K562 (cell line): ENCODE measurements around the gene SCN5A. TPM values are rescaled to one million over a fixed set of nuclear protein-coding genes. Genes with fewer than 3 reads are reported as not detected.

ENCODE experiments used
- ATAC-seq: fragments of 200-7000 bp; cut with Tn5 transposase; 3 replicates; pipeline ENCODE4 v1.9.1; 2020; ENCODE audit warnings: moderate library complexity
- BruUV-seq: library from RNA; stranded (reverse); fragments of 400-500 nt; replicated peaks from 2 replicates; lab custom pipeline; 2021; lab: Mats Ljungman, UMichigan
- CTCF ChIA-PET: fragments of 300-600 bp; formaldehyde crosslinking; extraction: SDS; loops from one replicate; lab custom pipeline; 2021; ENCODE audit warnings: low intra/inter-chr PET ratio; lab: Yijun Ruan, JAX
- POLR2A ChIA-PET: fragments of 300-600, 350-650 bp; sonication (Branson Sonifier 250); formaldehyde crosslinking; extraction: SDS; loops from one replicate; lab custom pipeline; 2021; ENCODE audit warnings: antibody characterized with exemption, inconsistent platforms; lab: Yijun Ruan, JAX
- DNase-seq, 4 experiments: peaks; one replicate each; pipeline versions ENCODE4 v3.0.0 to v3.0.0-alpha.2; 2011 to 2018; ENCODE audit warnings: low spot score in 3 of 4, mixed read lengths in 3 of 4; ENCODE audit errors: extremely low read depth in 1 of 4
- FAIRE-seq: peaks from 2 replicates; lab custom pipeline; 2011; peaks lifted over from hg19 to GRCh38; lab: Jason Lieb, UNC
- H2AFZ ChIP-seq: 2 replicates; pipeline ENCODE4 v1.6.0; 2011; ENCODE audit warnings: low read depth, low read length, control low read depth, inconsistent platforms
- H3K27ac ChIP-seq: fragments of 200-600 bp; 3 replicates; pipeline ENCODE4 v1.8.0; 2011; ENCODE audit warnings: low read depth, mild to moderate bottlenecking, control low read depth, inconsistent platforms, low read length, moderate library complexity, mixed read lengths; ENCODE audit errors: extremely low read depth
- H3K27me3 ChIP-seq, 2 experiments: fragments of 300-600 bp in 1 of 2; 2 replicates in 1 of 2; 3 replicates in 1 of 2; pipeline versions ENCODE4 v1.6.0 to v1.8.0; 2011; ENCODE audit warnings: inconsistent platforms in 2 of 2, low read length in 2 of 2, mild to moderate bottlenecking in 1 of 2, mixed read lengths in 1 of 2, moderate library complexity in 1 of 2; ENCODE audit not compliant: control insufficient read depth in 2 of 2, insufficient read depth in 2 of 2
- H3K36me3 ChIP-seq: fragments of 300-600 bp; 3 replicates; pipeline ENCODE4 v1.8.0; 2011; ENCODE audit warnings: mild to moderate bottlenecking, low read length, inconsistent platforms; ENCODE audit not compliant: control insufficient read depth, insufficient read depth
- H3K4me1 ChIP-seq, 2 experiments: fragments of 200-600 bp in 1 of 2; replicated peaks in 1 of 2; 2 replicates in 1 of 2; 3 replicates in 1 of 2; pipeline versions ENCODE4 v1.5.1 to v1.8.0; 2011; ENCODE audit warnings: inconsistent platforms in 2 of 2, low read length in 2 of 2, mild to moderate bottlenecking in 1 of 2, mixed read lengths in 1 of 2, moderate library complexity in 1 of 2; ENCODE audit not compliant: control insufficient read depth in 2 of 2, insufficient read depth in 2 of 2
- H3K4me2 ChIP-seq: 2 replicates; pipeline ENCODE4 v1.6.1; 2011; ENCODE audit warnings: low read length, control low read depth, inconsistent platforms, mixed read lengths; ENCODE audit not compliant: insufficient read depth
- H3K4me3 ChIP-seq: fragments of 200-600 bp; sonication (generic), shearing (Covaris generic); 2 replicates; pipeline ENCODE4 v1.5.1; 2016; ENCODE audit warnings: control low read depth, inconsistent platforms
- H3K79me2 ChIP-seq: fragments of 200-600 bp; 3 replicates; pipeline ENCODE4 v1.8.0; 2011; ENCODE audit warnings: low read length, inconsistent platforms; ENCODE audit not compliant: control insufficient read depth, insufficient read depth
- H3K9ac ChIP-seq, 2 experiments: 2 replicates each; pipeline versions ENCODE4 v1.6.0 to v1.6.1; 2011; ENCODE audit warnings: low read depth in 2 of 2, low read length in 2 of 2, control low read depth in 1 of 2, inconsistent platforms in 1 of 2, mild to moderate bottlenecking in 1 of 2, mixed read lengths in 1 of 2; ENCODE audit not compliant: insufficient read depth in 1 of 2
- H3K9me1 ChIP-seq: one replicate; pipeline ENCODE4 v1.6.0; 2011; ENCODE audit warnings: inconsistent platforms, mild to moderate bottlenecking, low read length, moderate library complexity; ENCODE audit not compliant: control insufficient read depth, insufficient read depth
- H3K9me3 ChIP-seq: replicated peaks from 2 replicates; pipeline ENCODE4 v1.5.1; 2011; ENCODE audit warnings: low read depth, low read length, inconsistent platforms; ENCODE audit not compliant: control insufficient read depth, insufficient read depth
- H4K20me1 ChIP-seq: replicated peaks from 2 replicates; pipeline ENCODE4 v1.6.1; 2011; ENCODE audit warnings: low read length, inconsistent platforms, mixed read lengths; ENCODE audit not compliant: control insufficient read depth, insufficient read depth
- CSDE1 ChIP-seq, 2 experiments: fragments of 450-650 bp; IDR thresholded peaks; 2 replicates each; pipeline ENCODE4 v1.6.1; 2016; ENCODE audit warnings: mild to moderate bottlenecking in 1 of 2
- FOS ChIP-seq: IDR thresholded peaks from 3 replicates; pipeline ENCODE4 v1.6.1; 2011; ENCODE audit not compliant: insufficient read length; ENCODE audit errors: extremely low read depth
- FOXA3 ChIP-seq, 2 experiments: fragments of 450-650 bp in 1 of 2; sonication (generic) in 1 of 2; formaldehyde crosslinking; IDR thresholded peaks in 1 of 2; conservative IDR thresholded peaks in 1 of 2; 2 replicates each; pipeline versions ENCODE4 v1.4.0 to v1.8.0; 2020 to 2022; ENCODE audit warnings: mild to moderate bottlenecking in 2 of 2, missing genetic modification reagents in 1 of 2
- NFXL1 ChIP-seq: fragments of 450-650 bp; formaldehyde crosslinking; IDR thresholded peaks from 2 replicates; pipeline ENCODE4 v1.4.0; 2021; ENCODE audit warnings: mild to moderate bottlenecking
- POLR2B ChIP-seq: fragments of 450-650 bp; IDR thresholded peaks from 2 replicates; pipeline ENCODE4 v1.6.1; 2018; ENCODE audit warnings: low read depth; ENCODE audit not compliant: partially characterized antibody
- SMAD1 ChIP-seq: fragments of 150-350 bp; IDR thresholded peaks from 2 replicates; pipeline ENCODE4 v1.6.1; 2014; ENCODE audit warnings: low read length, low read depth; ENCODE audit not compliant: partially characterized antibody
- TAF15 ChIP-seq: fragments of 200-400 bp; formaldehyde crosslinking; IDR thresholded peaks from 2 replicates; pipeline ENCODE4 v1.6.1; 2017; ENCODE audit warnings: mild to moderate bottlenecking, low read depth, low read length, moderate library complexity
- ZNF23 ChIP-seq: fragments of 250-450 bp; sonication (Bioruptor Pico); IDR thresholded peaks from 2 replicates; pipeline ENCODE4 v1.4.0; 2020; ENCODE audit warnings: mild to moderate bottlenecking
- ZNF3 ChIP-seq: fragments of 250-450 bp; sonication (Bioruptor Pico); IDR thresholded peaks from 2 replicates; pipeline ENCODE4 v1.5.0; 2021; ENCODE audit warnings: mild to moderate bottlenecking, moderate library complexity
- ZNF445 ChIP-seq: fragments of 250-450 bp; sonication (Bioruptor Pico); IDR thresholded peaks from 2 replicates; pipeline ENCODE4 v1.4.0; 2020; ENCODE audit warnings: low read depth, mild to moderate bottlenecking, moderate library complexity
- ZNF586 ChIP-seq: fragments of 450-650 bp; formaldehyde crosslinking; conservative IDR thresholded peaks from 2 replicates; pipeline ENCODE4 v1.4.0; 2020; ENCODE audit warnings: mild to moderate bottlenecking, moderate library complexity
- WGBS: fragments of 100-300 bp; shearing (Covaris generic); methylation state at CpG from one replicate; pipeline ENCODE4 v1.1.6; 2016; ENCODE audit warnings: low coverage, mixed read lengths; ENCODE audit not compliant: insufficient coverage; ENCODE audit errors: missing lambda C conversion rate; 5-methylcytosine and 5-hydroxymethylcytosine counted together
- in situ Hi-C: fragments of 300-500 bp; cut with MboI; formaldehyde crosslinking; loops from 4 replicates; pipeline ENCODE4 v1.15.0; 2018; ENCODE audit warnings: inconsistent platforms, mixed read lengths
- intact Hi-C: fragments of 100-400 bp; cut with micrococcal nuclease; formaldehyde crosslinking; loops from 2 replicates; pipeline ENCODE4 v1.14.2; 2022
- polyA plus RNA-seq, 8 experiments: library from polyadenylated mRNA; depleted of rRNA in 4 of 8; stranded (reverse) in 5 of 8; unstranded in 3 of 8; fragments of >200 nt; fragmentation: Nextera tagmentation in 2 of 8; fragmentation: Illumina TruSeq in 1 of 8; extraction: Ambion mirVana in 2 of 8; extraction: Trizol in 1 of 8; gene quantifications; 2 replicates each; pipeline versions ENCODE4 v1.2.1 to v1.2.3, GENCODE V29; 2011 to 2014; ENCODE audit warnings: inconsistent platforms in 1 of 8, missing spikeins in 1 of 8
- total RNA-seq, 7 experiments: library from RNA; depleted of rRNA in 6 of 7; stranded (reverse); fragments of >200 nt in 6 of 7; fragmentation: Illumina TruSeq in 2 of 7; extraction: Trizol in 2 of 7; gene quantifications; 2 replicates each; pipeline versions ENCODE4 v1.2.1 to v1.2.3, GENCODE V29; 2011 to 2021; ENCODE audit warnings: low replicate concordance in 1 of 7
- TF ChIP-seq, protein P1 (sequence below): sonication (generic); formaldehyde crosslinking; IDR thresholded peaks from 2 replicates; pipeline ENCODE4 v1.8.1; 2023; ENCODE audit warnings: missing genetic modification reagents, mild to moderate bottlenecking, borderline replicate concordance
- TF ChIP-seq, protein P2 (sequence below), 2 experiments: fragments of 200-800 bp in 1 of 2; sonication (Bioruptor generic) in 1 of 2; sonication (generic) in 1 of 2; formaldehyde crosslinking in 1 of 2; IDR thresholded peaks in 1 of 2; conservative IDR thresholded peaks in 1 of 2; 2 replicates each; pipeline versions ENCODE4 v1.5.0 to v1.6.1; 2016 to 2020; ENCODE audit warnings: missing compliant biosample characterization in 1 of 2, missing genetic modification characterization in 1 of 2, missing genetic modification reagents in 1 of 2

The SCN5A gene
- total and polyA plus RNA-seq, 9 of the 15 experiments (the other 6 are each of a cell fraction or from before 2014, with no cell fraction given), result 0.07 to 1.4 (median 0.21) TPM; not detected in 2

DNA sequence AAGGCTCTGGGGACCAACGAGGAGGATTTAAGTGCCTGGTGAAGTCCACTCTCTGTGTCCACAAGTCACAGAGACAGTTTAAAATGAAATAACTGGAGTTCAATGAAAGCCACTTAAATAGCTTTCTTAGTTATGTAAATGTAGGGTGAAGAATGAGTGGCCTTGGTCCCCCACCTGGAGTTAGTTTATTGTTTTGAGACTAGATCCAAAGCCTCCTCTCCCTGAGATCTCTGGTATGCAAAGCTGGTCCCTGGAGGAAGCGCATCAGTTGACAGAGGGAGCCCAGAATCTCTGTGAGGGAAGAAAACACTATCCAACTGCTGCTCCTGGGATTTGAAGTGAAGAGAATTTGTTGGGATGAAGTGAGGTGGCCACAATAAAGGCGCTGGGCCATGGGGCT lies 112.8 kb downstream of the SCN5A start:
- FAIRE-seq, result no peak
- no peaks in the 10 kb centered on the region for H3K79me2 ChIP-seq
- peaks cover 10 to 11% of the 10 kb centered on the region in 2 experiments for H3K4me1 ChIP-seq
- no peaks in the 10 kb centered on the region for H3K36me3 ChIP-seq
- no peaks in the 10 kb centered on the region for H3K9me3 ChIP-seq
- ChIA-PET CTCF (no interaction called here), POLR2A (interaction anchor here (1.0 kb wide), 1 partner anchor 9 kb away, joined by 3 read pairs; no protein-coding TSS in a partner anchor)
- TF ChIP-seq POLR2B (no peak), SMAD1 (no peak), FOXA3 (CRISPR knock-in tag; conservative IDR thresholded peaks at IDR 0.05 in 1 of 2, IDR thresholded peaks at IDR 0.05 in 1 of 2) (no peak), ZNF3 (CRISPR knock-in tag) (no peak), CSDE1 (IDR thresholded peaks at IDR 0.05) (no peak), NFXL1 (CRISPR knock-in tag) (no peak), ZNF586 (no peak), ZNF23 (CRISPR knock-in tag) (no peak), FOS (no peak), TAF15 (no peak), ZNF445 (no peak)
- TF ChIP-seq, protein P1, sequence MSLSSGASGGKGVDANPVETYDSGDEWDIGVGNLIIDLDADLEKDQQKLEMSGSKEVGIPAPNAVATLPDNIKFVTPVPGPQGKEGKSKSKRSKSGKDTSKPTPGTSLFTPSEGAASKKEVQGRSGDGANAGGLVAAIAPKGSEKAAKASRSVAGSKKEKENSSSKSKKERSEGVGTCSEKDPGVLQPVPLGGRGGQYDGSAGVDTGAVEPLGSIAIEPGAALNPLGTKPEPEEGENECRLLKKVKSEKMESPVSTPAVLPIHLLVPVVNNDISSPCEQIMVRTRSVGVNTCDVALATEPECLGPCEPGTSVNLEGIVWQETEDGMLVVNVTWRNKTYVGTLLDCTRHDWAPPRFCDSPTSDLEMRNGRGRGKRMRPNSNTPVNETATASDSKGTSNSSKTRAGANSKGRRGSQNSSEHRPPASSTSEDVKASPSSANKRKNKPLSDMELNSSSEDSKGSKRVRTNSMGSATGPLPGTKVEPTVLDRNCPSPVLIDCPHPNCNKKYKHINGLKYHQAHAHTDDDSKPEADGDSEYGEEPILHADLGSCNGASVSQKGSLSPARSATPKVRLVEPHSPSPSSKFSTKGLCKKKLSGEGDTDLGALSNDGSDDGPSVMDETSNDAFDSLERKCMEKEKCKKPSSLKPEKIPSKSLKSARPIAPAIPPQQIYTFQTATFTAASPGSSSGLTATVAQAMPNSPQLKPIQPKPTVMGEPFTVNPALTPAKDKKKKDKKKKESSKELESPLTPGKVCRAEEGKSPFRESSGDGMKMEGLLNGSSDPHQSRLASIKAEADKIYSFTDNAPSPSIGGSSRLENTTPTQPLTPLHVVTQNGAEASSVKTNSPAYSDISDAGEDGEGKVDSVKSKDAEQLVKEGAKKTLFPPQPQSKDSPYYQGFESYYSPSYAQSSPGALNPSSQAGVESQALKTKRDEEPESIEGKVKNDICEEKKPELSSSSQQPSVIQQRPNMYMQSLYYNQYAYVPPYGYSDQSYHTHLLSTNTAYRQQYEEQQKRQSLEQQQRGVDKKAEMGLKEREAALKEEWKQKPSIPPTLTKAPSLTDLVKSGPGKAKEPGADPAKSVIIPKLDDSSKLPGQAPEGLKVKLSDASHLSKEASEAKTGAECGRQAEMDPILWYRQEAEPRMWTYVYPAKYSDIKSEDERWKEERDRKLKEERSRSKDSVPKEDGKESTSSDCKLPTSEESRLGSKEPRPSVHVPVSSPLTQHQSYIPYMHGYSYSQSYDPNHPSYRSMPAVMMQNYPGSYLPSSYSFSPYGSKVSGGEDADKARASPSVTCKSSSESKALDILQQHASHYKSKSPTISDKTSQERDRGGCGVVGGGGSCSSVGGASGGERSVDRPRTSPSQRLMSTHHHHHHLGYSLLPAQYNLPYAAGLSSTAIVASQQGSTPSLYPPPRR (CRISPR knock-in tag), result no peak
- TF ChIP-seq, protein P2, sequence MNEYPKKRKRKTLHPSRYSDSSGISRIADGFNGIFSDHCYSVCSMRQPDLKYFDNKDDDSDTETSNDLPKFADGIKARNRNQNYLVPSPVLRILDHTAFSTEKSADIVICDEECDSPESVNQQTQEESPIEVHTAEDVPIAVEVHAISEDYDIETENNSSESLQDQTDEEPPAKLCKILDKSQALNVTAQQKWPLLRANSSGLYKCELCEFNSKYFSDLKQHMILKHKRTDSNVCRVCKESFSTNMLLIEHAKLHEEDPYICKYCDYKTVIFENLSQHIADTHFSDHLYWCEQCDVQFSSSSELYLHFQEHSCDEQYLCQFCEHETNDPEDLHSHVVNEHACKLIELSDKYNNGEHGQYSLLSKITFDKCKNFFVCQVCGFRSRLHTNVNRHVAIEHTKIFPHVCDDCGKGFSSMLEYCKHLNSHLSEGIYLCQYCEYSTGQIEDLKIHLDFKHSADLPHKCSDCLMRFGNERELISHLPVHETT (CRISPR knock-in tag; conservative IDR thresholded peaks at IDR 0.05 in 1 of 2, IDR thresholded peaks at IDR 0.05 in 1 of 2), result no peak
- H4K20me1 ChIP-seq, result peaks cover 17% of the 10 kb centered on the region; the same call in 1 of the 2 replicates
- H2AFZ ChIP-seq, result no peak overlapping the region
- no peak overlapping the region for H3K4me3 ChIP-seq
- H3K27me3 ChIP-seq, result peaks cover under 1 to 12% of the 10 kb centered on the region in 2 experiments; a peak in 3 of 5 replicates
- H3K27ac ChIP-seq, result no peak overlapping the region
- H3K9ac ChIP-seq, result no peak overlapping the region
- WGBS, result 28% methylated on average over 3 of the region's 3 CpGs
- ATAC-seq, result no peak
- no peak overlapping the region for H3K4me2 ChIP-seq
- DNase-seq, result no peak
- in situ Hi-C loops, result no loop called here
- no TSS peak for BruUV-seq
- intact Hi-C loops, result no loop called here
- no peaks in the 10 kb centered on the region for H3K9me1 ChIP-seq
